Testis (tissue), 3 donors: ENCODE data around the gene FOXN3. TPM values are rescaled to one million over a fixed set of nuclear protein-coding genes. Genes with fewer than 3 reads are reported as not detected.

Source experiments
- DNase-seq: peaks from one replicate; pipeline ENCODE4 v3.0.0-alpha.2; 2019
- H3K27ac ChIP-seq, 2 donors: fragments of 200-600 bp; sonication (generic); one replicate each; pipeline ENCODE4 v1.5.1; 2019
- H3K27me3 ChIP-seq: fragments of 200-600 bp; sonication (generic); one replicate; pipeline ENCODE4 v1.5.1; 2019
- H3K36me3 ChIP-seq: fragments of 200-600 bp; sonication (generic); one replicate; pipeline ENCODE4 v1.5.1; 2017; ENCODE audit warnings: low read depth; ENCODE audit errors: missing control alignments
- H3K4me1 ChIP-seq: fragments of 200-600 bp; sonication (generic); one replicate; pipeline ENCODE4 v1.5.1; 2019
- H3K4me3 ChIP-seq, 2 donors: fragments of 200-600 bp; sonication (generic); one replicate each; pipeline ENCODE4 v1.5.1; 2017 to 2019
- H3K9me3 ChIP-seq: fragments of 200-600 bp; sonication (generic); one replicate; pipeline ENCODE4 v1.5.1; 2017
- CTCF ChIP-seq, 3 experiments: fragments of 450-650 bp in 2 of 3; fragments of 200-600 bp in 1 of 3; sonication (generic) in 1 of 3; IDR thresholded peaks; one replicate each; pipeline ENCODE4 v1.5.1; 2016 to 2019; ENCODE audit warnings: antibody characterized with exemption in 3 of 3, mild to moderate bottlenecking in 2 of 3, moderate library complexity in 1 of 3
- POLR2A ChIP-seq: fragments of 450-650 bp; IDR thresholded peaks from one replicate; pipeline ENCODE4 v1.6.1; 2017; ENCODE audit warnings: antibody characterized with exemption, mild to moderate bottlenecking, moderate library complexity
- WGBS, 2 donors: methylation state at CpG; one replicate each; pipeline ENCODE4 v1.1.5; 2018; 5-methylcytosine and 5-hydroxymethylcytosine counted together
- intact Hi-C: fragments of 100-400 bp; cut with DNase I; formaldehyde crosslinking; loops from one replicate; pipeline ENCODE4 v1.15.1; 2023; ENCODE audit warnings: low total_unique reads
- polyA plus RNA-seq: library from polyadenylated mRNA; stranded (reverse); fragments of 350-450 nt; fragmentation: Illumina TruSeq; extraction: RNeasy Lipid Tissue Mini Kit (QIAGEN cat#74804); gene quantifications from one replicate; pipeline ENCODE4 v1.2.3, GENCODE V29; 2014; ENCODE audit warnings: low read depth, low replicate concordance; ENCODE audit not compliant: insufficient read depth
- total RNA-seq, 2 donors: library from RNA; depleted of rRNA; stranded (reverse); fragments of >200 nt; gene quantifications; one replicate each; pipeline ENCODE4 v1.2.3, GENCODE V29; 2016

FOXN3 gene
- total and polyA plus RNA-seq, 3 donors from 2014 or later, result 40.7 to 103 (median 100) TPM

- no peaks in the 10 kb centered on the region for H3K27me3 ChIP-seq
- H3K27ac ChIP-seq, result peak overlapping the region in 1 of 2 donors; percentile 28
- no peak for DNase-seq
- 80 to 87% methylated on average over 6 of the region's 6 CpGs for WGBS, 2 donors
- intact Hi-C loops, result no loop called here
- H3K4me3 ChIP-seq, result no peak overlapping the region
- H3K36me3 ChIP-seq, result no peaks in the 10 kb centered on the region
- peaks cover 22% of the 10 kb centered on the region for H3K4me1 ChIP-seq
- H3K9me3 ChIP-seq, result no peaks in the 10 kb centered on the region
- TF ChIP-seq CTCF (IDR thresholded peaks at IDR 0.05) (no peak), POLR2A (no peak)
These were observed 158.2 kb downstream of the FOXN3 start for GRCh38 chr14:89258728-89259273.

- TF ChIP-seq POLR2A (no peak), CTCF (IDR thresholded peaks at IDR 0.05) (no peak)
- intact Hi-C loops, result no loop called here
These were observed 160.1 kb downstream of the FOXN3 start for GRCh38 chr14:89256951-89257350.

GRCh38 chr14:89256283-89256682 lies 160.8 kb downstream of the FOXN3 start:
- 69 to 75% methylated on average over 8 of the region's 8 CpGs for WGBS, 2 donors
- Histone ChIP-seq H3K36me3 (no peaks in the 10 kb centered on the region), H3K27ac (no peak overlapping the region), H3K27me3 (no peaks in the 10 kb centered on the region), H3K9me3 (no peaks in the 10 kb centered on the region), H3K4me3 (no peak overlapping the region), H3K4me1 (peaks cover 4% of the 10 kb centered on the region)
- TF ChIP-seq POLR2A (no peak), CTCF (IDR thresholded peaks at IDR 0.05) (no peak)
- intact Hi-C loops, result no loop called here
- no peak for DNase-seq

More at GRCh38 chr14:89256951-89257350, 160.1 kb downstream of the FOXN3 start:
- Histone ChIP-seq H3K4me1 (peaks cover 8% of the 10 kb centered on the region), H3K4me3 (no peak overlapping the region), H3K9me3 (no peaks in the 10 kb centered on the region), H3K27ac (no peak overlapping the region), H3K27me3 (no peaks in the 10 kb centered on the region), H3K36me3 (no peaks in the 10 kb centered on the region)
- no peak for DNase-seq
- WGBS, 2 donors, result 100% methylated on average over 1 of the region's 1 CpG

GRCh38 chr14:89255852-89256251 lies 161.2 kb downstream of the FOXN3 start:
- no peak overlapping the region for H3K27ac ChIP-seq
- H3K36me3 ChIP-seq, result no peaks in the 10 kb centered on the region
- no peak for DNase-seq
- intact Hi-C loops, result no loop called here
- TF ChIP-seq CTCF (IDR thresholded peaks at IDR 0.05) (no peak), POLR2A (no peak)
- peaks cover 4% of the 10 kb centered on the region for H3K4me1 ChIP-seq
- WGBS, 2 donors, result 59 to 92% methylated on average over 2 to 3 of the region's 3 CpGs
- no peak overlapping the region for H3K4me3 ChIP-seq
- no peaks in the 10 kb centered on the region for H3K27me3 ChIP-seq
- H3K9me3 ChIP-seq, result no peaks in the 10 kb centered on the region

GRCh38 chr14:89255012-89255411 lies 162.0 kb downstream of the FOXN3 start:
- intact Hi-C loops, result no loop called here
- no peaks in the 10 kb centered on the region for H3K36me3 ChIP-seq
- 98% methylated on average over 9 of the region's 9 CpGs for WGBS, 2 donors
- no peaks in the 10 kb centered on the region for H3K27me3 ChIP-seq
- TF ChIP-seq CTCF (IDR thresholded peaks at IDR 0.05) (no peak), POLR2A (no peak)
- no peak for DNase-seq
- peaks cover 4% of the 10 kb centered on the region for H3K4me1 ChIP-seq
- no peak overlapping the region for H3K4me3 ChIP-seq
- H3K27ac ChIP-seq, result no peak overlapping the region
- H3K9me3 ChIP-seq, result no peaks in the 10 kb centered on the region
